PFSK-1 (cell line): ENCODE results near the gene DGKB.

Source experiments
- FOXP2 ChIP-seq: optimal IDR thresholded peaks from 2 replicates; pipeline ENCODE3; 2011; ENCODE audit warnings: borderline replicate concordance, control low read depth, inconsistent platforms; ENCODE audit not compliant: insufficient read depth; ENCODE audit errors: extremely low read length, extremely low read depth
- POLR2AphosphoS5 ChIP-seq: IDR thresholded peaks from 2 replicates; pipeline ENCODE4 v1.6.1; 2012; ENCODE audit warnings: low read depth, mild to moderate bottlenecking, control low read depth, low read length, moderate library complexity
- REST ChIP-seq, 2 experiments: IDR thresholded peaks; 2 replicates each; pipeline versions ENCODE4 v1.6.1 to v1.8.0; 2011 to 2012; ENCODE audit warnings: low read depth in 2 of 2, low read length in 2 of 2, control low read depth in 1 of 2, inconsistent platforms in 1 of 2, mild to moderate bottlenecking in 1 of 2, moderate library complexity in 1 of 2; ENCODE audit not compliant: insufficient read depth in 1 of 2
- SIN3A ChIP-seq: IDR thresholded peaks from 2 replicates; pipeline ENCODE4 v1.6.1; 2012; ENCODE audit warnings: mild to moderate bottlenecking, low read length, moderate library complexity, borderline replicate concordance; ENCODE audit not compliant: insufficient read depth
- TAF1 ChIP-seq: IDR thresholded peaks from 2 replicates; pipeline ENCODE4 v1.6.1; 2012; ENCODE audit warnings: low read length, control low read depth, borderline replicate concordance; ENCODE audit not compliant: insufficient read depth

DNA sequence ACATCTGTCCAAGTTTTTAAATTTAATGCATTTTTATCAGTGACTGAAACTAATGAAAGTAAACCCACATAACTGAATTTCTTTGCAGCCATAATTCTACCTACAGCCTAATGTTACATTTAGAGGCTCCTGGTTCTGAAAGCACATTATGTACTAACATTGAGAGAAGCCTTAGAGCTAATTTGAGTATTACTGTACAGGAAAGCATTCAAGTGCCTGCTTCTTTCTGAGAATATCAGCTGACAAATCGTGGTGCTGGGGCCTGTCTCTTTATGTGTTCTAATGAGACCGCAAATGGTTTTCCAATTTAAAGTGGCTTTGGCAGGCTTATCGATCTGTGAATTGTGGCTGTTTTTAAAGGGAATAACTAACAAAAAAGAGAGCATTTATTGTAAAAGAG lies 32.3 kb upstream of the DGKB start:
- TF ChIP-seq POLR2AphosphoS5 (no peak), FOXP2 (no peak), SIN3A (no peak), REST (IDR thresholded peaks at IDR 0.05; ENCODE audit: insufficient read depth in 1 of 2, low read depth in 2 of 2, low read length in 2 of 2) (no peak), TAF1 (no peak)
